Testis (tissue), 2 donors: ENCODE measurements around the gene C11orf54.

Experiments used
- CTCF ChIP-seq, 3 experiments: fragments of 450-650 bp in 2 of 3; fragments of 200-600 bp in 1 of 3; sonication (generic) in 1 of 3; IDR thresholded peaks; one replicate each; pipeline ENCODE4 v1.5.1; 2016 to 2019; ENCODE audit warnings: antibody characterized with exemption in 3 of 3, mild to moderate bottlenecking in 2 of 3, moderate library complexity in 1 of 3
- POLR2A ChIP-seq: fragments of 450-650 bp; IDR thresholded peaks from one replicate; pipeline ENCODE4 v1.6.1; 2017; ENCODE audit warnings: antibody characterized with exemption, mild to moderate bottlenecking, moderate library complexity

DNA sequence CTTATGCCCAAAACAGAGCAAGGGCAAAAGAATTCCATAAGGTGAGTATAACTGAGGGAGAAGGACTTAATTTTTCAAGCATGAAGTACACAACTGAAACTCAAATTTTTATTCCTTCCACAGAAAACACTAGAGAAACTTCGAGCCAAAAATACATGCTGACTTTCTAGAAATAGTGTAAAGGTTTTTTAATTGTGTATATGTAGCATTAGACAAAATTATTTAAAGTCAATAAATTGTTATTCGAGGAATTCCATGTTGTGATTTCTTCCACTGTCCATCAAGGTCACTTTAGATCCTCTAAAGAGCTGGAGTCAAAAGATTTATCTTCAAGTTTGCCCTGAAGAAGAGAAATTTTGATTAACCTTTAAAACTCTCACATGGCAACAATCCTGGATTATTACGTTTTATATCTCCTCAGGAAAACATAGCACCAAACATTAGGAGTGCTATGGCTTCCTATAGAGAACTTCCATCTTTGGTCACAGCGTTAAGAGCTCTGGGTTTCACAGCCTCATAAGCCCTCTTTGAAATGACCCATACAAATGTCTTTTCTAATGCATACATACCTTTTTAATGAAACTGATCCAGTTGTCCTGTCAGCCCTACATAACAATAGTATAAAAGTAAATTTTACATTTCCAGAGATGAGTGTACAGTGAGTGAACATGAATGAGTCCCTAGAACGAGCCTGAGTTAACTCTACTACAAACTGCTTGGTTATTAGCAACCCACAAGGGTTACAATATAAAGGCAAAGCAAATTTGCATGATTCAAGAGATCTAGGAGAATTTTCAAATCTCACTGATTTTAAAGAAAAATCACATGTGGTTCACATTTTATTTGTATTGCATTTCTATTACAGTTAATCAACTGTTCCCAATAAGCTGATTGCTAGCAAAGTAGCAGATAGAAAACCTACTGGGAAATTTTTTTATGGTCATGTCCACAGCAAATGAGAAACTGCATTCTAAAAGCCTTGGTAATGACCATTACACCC, 11.1 kb upstream of the C11orf54 start:
- no peak for TF ChIP-seq CTCF (IDR thresholded peaks at IDR 0.05)
- TF ChIP-seq POLR2A = no peak
